DOHH2 (cell line): ENCODE results near the gene CD96.

Experiments used
- H3F3A ChIP-seq: fragments of 200-600 bp; sonication (generic), shearing (Covaris generic); 2 replicates; pipeline ENCODE4 v1.6.0; 2016; ENCODE audit warnings: antibody characterized with exemption, mild to moderate bottlenecking; ENCODE audit not compliant: control insufficient read depth, insufficient read depth
- H3K27ac ChIP-seq: fragments of 200-600 bp; sonication (generic); 2 replicates; pipeline ENCODE4 v1.5.1; 2014; ENCODE audit warnings: low read depth, mild to moderate bottlenecking, low read length, moderate library complexity
- H3K27me3 ChIP-seq: fragments of 200-600 bp; sonication (generic); 2 replicates; pipeline ENCODE4 v1.6.1; 2014; ENCODE audit warnings: mild to moderate bottlenecking, low read length, mixed read lengths; ENCODE audit not compliant: control insufficient read depth
- H3K36me3 ChIP-seq: fragments of 200-600 bp; sonication (generic); 2 replicates; pipeline ENCODE4 v1.6.1; 2014; ENCODE audit warnings: mild to moderate bottlenecking, low read length, moderate library complexity, mixed read lengths; ENCODE audit not compliant: control insufficient read depth
- H3K4me1 ChIP-seq: fragments of 200-600 bp; sonication (generic); 2 replicates; pipeline ENCODE4 v1.6.1; 2014; ENCODE audit warnings: mild to moderate bottlenecking, low read length, mixed read lengths; ENCODE audit not compliant: control insufficient read depth
- H3K4me2 ChIP-seq: fragments of 200-600 bp; sonication (generic); 2 replicates; pipeline ENCODE4 v1.6.0; 2014; ENCODE audit warnings: mild to moderate bottlenecking, low read length, moderate library complexity
- H3K4me3 ChIP-seq: fragments of 200-600 bp; sonication (generic); 2 replicates; pipeline ENCODE4 v1.5.1; 2014; ENCODE audit warnings: mild to moderate bottlenecking, low read length, mixed read lengths
- H3K79me2 ChIP-seq: fragments of 200-600 bp; sonication (generic); 2 replicates; pipeline ENCODE4 v1.6.1; 2014; ENCODE audit warnings: mild to moderate bottlenecking, low read length, mixed read lengths; ENCODE audit not compliant: control insufficient read depth
- H3K9me2 ChIP-seq: fragments of 200-600 bp; sonication (generic); replicated peaks from 2 replicates; pipeline ENCODE4 v1.6.1; 2014; ENCODE audit warnings: mild to moderate bottlenecking, low read length, mixed read lengths; ENCODE audit not compliant: control insufficient read depth
- H3K9me3 ChIP-seq: fragments of 200-600 bp; sonication (generic); 2 replicates; pipeline ENCODE4 v1.6.1; 2014; ENCODE audit warnings: antibody characterized with exemption, low read length, mixed read lengths; ENCODE audit not compliant: control insufficient read depth, insufficient read depth
- H4K20me1 ChIP-seq: fragments of 200-600 bp; sonication (generic); 2 replicates; pipeline ENCODE4 v1.6.0; 2014; ENCODE audit warnings: low read depth, mild to moderate bottlenecking, antibody characterized with exemption, low read length, moderate library complexity; ENCODE audit not compliant: control insufficient read depth, insufficient read depth
- CTCF ChIP-seq: fragments of 200-600 bp; sonication (generic); IDR thresholded peaks from one replicate; pipeline ENCODE4 v1.5.1; 2014; ENCODE audit warnings: antibody characterized with exemption, mild to moderate bottlenecking, low read depth, low read length; ENCODE audit not compliant: poor library complexity, severe bottlenecking
- EZH2phosphoT487 ChIP-seq: fragments of 200-600 bp; sonication (generic); IDR thresholded peaks from 2 replicates; pipeline ENCODE4 v1.6.1; 2017; ENCODE audit warnings: borderline replicate concordance, mild to moderate bottlenecking, antibody characterized with exemption, low read length, moderate library complexity, mixed read lengths

The CD96 gene

GRCh38 chr3:111578867-111579266, 36.9 kb downstream of the CD96 start:
- H3K4me1 ChIP-seq, result no peaks in the 10 kb centered on the region
- H3K27me3 ChIP-seq, result 0 out of 2 replicates have a peak, but pooled peaks cover 3% of the 10 kb centered on the region

GRCh38 chr3:111579495-111579894, 37.5 kb downstream of the CD96 start:
- 0 out of 2 replicates have a peak, but pooled peaks cover 3% of the 10 kb centered on the region for H3K27me3 ChIP-seq
- TF ChIP-seq CTCF (no peak), EZH2phosphoT487 (no peak)
- H3K79me2 ChIP-seq, result no peaks in the 10 kb centered on the region
- H4K20me1 ChIP-seq, result no peaks in the 10 kb centered on the region
- H3K9me3 ChIP-seq, result no peaks in the 10 kb centered on the region
- H3K4me1 ChIP-seq, result no peaks in the 10 kb centered on the region
- H3F3A ChIP-seq, result no peaks in the 10 kb centered on the region
- no peak overlapping the region for H3K4me3 ChIP-seq
- no peaks in the 10 kb centered on the region for H3K36me3 ChIP-seq
- H3K4me2 ChIP-seq, result no peak overlapping the region
- no peaks in the 10 kb centered on the region; the same call in 1 of the 2 replicates for H3K9me2 ChIP-seq
- H3K27ac ChIP-seq, result no peak overlapping the region

More at GRCh38 chr3:111578867-111579266, 36.9 kb downstream of the CD96 start:
- Histone ChIP-seq H3K79me2 (no peaks in the 10 kb centered on the region), H3F3A (no peaks in the 10 kb centered on the region), H4K20me1 (no peaks in the 10 kb centered on the region), H3K4me2 (no peak overlapping the region), H3K9me2 (no peaks in the 10 kb centered on the region; the same call in 1 of the 2 replicates), H3K4me3 (no peak overlapping the region), H3K27ac (no peak overlapping the region), H3K9me3 (no peaks in the 10 kb centered on the region), H3K36me3 (no peaks in the 10 kb centered on the region)
- TF ChIP-seq EZH2phosphoT487 (no peak), CTCF (no peak)

- H4K20me1 ChIP-seq, result no peaks in the 10 kb centered on the region
- H3F3A ChIP-seq, result no peaks in the 10 kb centered on the region
- H3K27me3 ChIP-seq, result 0 out of 2 replicates have a peak, but pooled peaks cover 3% of the 10 kb centered on the region
- H3K36me3 ChIP-seq, result no peaks in the 10 kb centered on the region
- H3K79me2 ChIP-seq, result no peaks in the 10 kb centered on the region
- TF ChIP-seq CTCF (no peak), EZH2phosphoT487 (no peak)
- no peak overlapping the region for H3K27ac ChIP-seq
- no peaks in the 10 kb centered on the region for H3K9me3 ChIP-seq
- no peak overlapping the region for H3K4me3 ChIP-seq
- no peaks in the 10 kb centered on the region; the same call in 1 of the 2 replicates for H3K9me2 ChIP-seq
- no peak overlapping the region for H3K4me2 ChIP-seq
- H3K4me1 ChIP-seq, result no peaks in the 10 kb centered on the region
Measured at GRCh38 chr3:111581403-111582119, 39.6 kb downstream of the CD96 start.
